ENCODE data around the gene EIF3K.

The EIF3K gene

GRCh38 chr19:38682872-38683392, 63.9 kb downstream of the EIF3K start:
- H3K4me3 ChIP-seq (ENCODE audit: low read length), result no peak overlapping the region
- no peak for TF ChIP-seq CTCF (IDR thresholded peaks at IDR 0.05; ENCODE audit: insufficient read depth, low read depth, low read length, missing control alignments)
- DNase-seq (ENCODE audit: low read depth), result no peak

- peak; percentile 99 for DNase-seq (ENCODE audit: low read depth)
- H3K4me3 ChIP-seq (ENCODE audit: low read length), result peak overlapping the region; percentile 4
- no peak for TF ChIP-seq CTCF (IDR thresholded peaks at IDR 0.05; ENCODE audit: insufficient read depth, low read depth, low read length, missing control alignments)
These were observed 64.5 kb downstream of the EIF3K start for GRCh38 chr19:38683393-38684077.

DNA sequence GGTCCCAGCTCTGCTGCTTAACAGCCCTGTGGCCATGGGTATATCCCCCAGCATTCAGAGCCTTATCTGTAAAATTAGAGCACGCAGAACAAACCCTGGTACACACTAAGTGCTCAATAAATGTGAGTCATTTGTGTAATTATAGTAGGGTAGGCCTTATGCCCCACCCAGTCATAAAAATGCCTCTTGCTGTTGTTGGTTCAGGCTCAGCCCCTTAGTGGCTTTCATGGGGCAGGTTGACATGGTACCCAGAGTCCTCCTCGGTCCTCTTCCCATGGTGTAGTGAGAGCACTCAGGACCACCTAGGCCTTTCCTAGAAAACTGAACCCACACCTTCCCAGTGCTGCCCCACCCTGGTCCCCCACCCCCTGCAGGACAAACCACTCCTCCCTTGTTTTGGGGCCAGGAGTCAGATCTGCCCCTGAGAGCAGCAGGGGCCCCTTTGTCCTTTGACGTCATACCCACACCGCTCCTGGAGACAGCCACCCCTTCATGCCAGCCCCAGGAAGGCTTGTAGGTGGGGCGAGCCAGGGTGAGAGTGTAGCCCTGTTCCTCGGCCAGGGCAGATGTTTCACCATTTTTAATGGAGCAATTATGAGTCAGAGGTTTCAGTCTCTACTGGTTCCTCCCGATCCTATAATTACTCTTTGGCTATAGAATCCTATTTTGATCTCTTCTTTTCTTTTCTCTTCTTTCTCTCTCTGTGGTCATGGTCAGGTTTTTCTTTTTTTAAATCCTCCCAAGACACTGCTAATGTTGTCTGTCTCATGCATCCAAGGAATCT, 65.3 kb downstream of the EIF3K start:
- DNase-seq (ENCODE audit: low read depth), result peak; percentile 96
- H3K4me3 ChIP-seq (ENCODE audit: low read length), result peak overlapping the region; percentile 4
- peak; percentile 7 for TF ChIP-seq CTCF (IDR thresholded peaks at IDR 0.05; ENCODE audit: insufficient read depth, low read depth, low read length, missing control alignments)

GRCh38 chr19:38684862-38685665, 66.1 kb downstream of the EIF3K start:
- DNase-seq (ENCODE audit: low read depth), result no peak
- no peak overlapping the region for H3K4me3 ChIP-seq (ENCODE audit: low read length)
- no peak for TF ChIP-seq CTCF (IDR thresholded peaks at IDR 0.05; ENCODE audit: insufficient read depth, low read depth, low read length, missing control alignments)

GRCh38 chr19:38685666-38686529, 66.9 kb downstream of the EIF3K start:
- TF ChIP-seq CTCF (IDR thresholded peaks at IDR 0.05; ENCODE audit: insufficient read depth, low read depth, low read length, missing control alignments), result peak; percentile 55
- DNase-seq (ENCODE audit: low read depth), result peak; percentile 57
- H3K4me3 ChIP-seq (ENCODE audit: low read length), result no peak overlapping the region

DNA sequence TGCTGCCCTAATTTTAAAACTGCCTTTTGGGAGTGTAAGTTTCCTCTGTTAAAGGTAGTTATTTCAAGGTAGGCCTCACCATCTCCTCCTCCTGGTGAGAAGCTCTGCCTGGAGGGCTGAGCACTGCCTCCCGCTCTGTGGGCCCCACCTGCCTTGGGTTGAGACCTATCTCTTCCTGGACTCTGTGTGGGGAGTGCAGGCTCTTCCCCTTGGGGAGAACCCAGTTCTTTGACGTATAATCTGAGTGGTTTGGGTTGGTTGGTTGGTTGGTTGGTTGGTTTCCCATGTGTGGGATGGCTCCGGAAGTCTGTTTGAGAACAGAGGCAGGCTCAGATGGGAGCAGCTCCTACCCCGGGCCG, 67.5 kb downstream of the EIF3K start:
- TF ChIP-seq CTCF (IDR thresholded peaks at IDR 0.05; ENCODE audit: insufficient read depth, low read depth, low read length, missing control alignments), result no peak
- DNase-seq (ENCODE audit: low read depth), result no peak
- H3K4me3 ChIP-seq (ENCODE audit: low read length), result no peak overlapping the region
